Gastrocnemius medialis (tissue), 4 donors: ENCODE data around the gene LY6G5C.

Experiments used
- CTCF ChIP-seq, 5 experiments: fragments of 450-650 bp in 3 of 5; fragments of 200-600 bp in 2 of 5; sonication (generic) in 2 of 5; IDR thresholded peaks in 4 of 5; conservative IDR thresholded peaks in 1 of 5; 1 replicate in 4 of 5; 2 replicates in 1 of 5; pipeline ENCODE4 v1.5.1; 2016 to 2019; ENCODE audit warnings: antibody characterized with exemption in 5 of 5, mild to moderate bottlenecking in 3 of 5, moderate library complexity in 3 of 5
- POLR2A ChIP-seq, 2 donors: fragments of 450-650 bp; IDR thresholded peaks; one replicate each; pipeline ENCODE4 v1.6.1; 2017; ENCODE audit warnings: antibody characterized with exemption in 2 of 2, mild to moderate bottlenecking in 2 of 2, moderate library complexity in 2 of 2

- TF ChIP-seq CTCF (IDR thresholded peaks at IDR 0.05 in 4 of 5, conservative IDR thresholded peaks at IDR 0.05 in 1 of 5) (peak in 1 of 5 experiments; percentile 58), POLR2A (IDR thresholded peaks at IDR 0.05) (no peak)
Observed at GRCh38 chr6:31728767-31729514, 48.1 kb upstream of the LY6G5C start, which contains the start of gene DDAH2.
